KMS-11 (cell line): Measurements from ENCODE around the gene DNAH17.

Experiments used
- H2AFZ ChIP-seq: fragments of 200-600 bp; sonication (generic); 2 replicates; pipeline ENCODE4 v1.6.1; 2016; ENCODE audit warnings: antibody characterized with exemption, mixed run types, low read depth
- H3K27ac ChIP-seq: fragments of 200-600 bp; sonication (generic); 2 replicates; pipeline ENCODE4 v1.6.1; 2016; ENCODE audit warnings: mild to moderate bottlenecking, mixed run types
- H3K27me3 ChIP-seq: fragments of 200-600 bp; sonication (generic); 2 replicates; pipeline ENCODE4 v1.6.1; 2017; ENCODE audit warnings: mild to moderate bottlenecking, low read depth, mixed run types, moderate library complexity; ENCODE audit not compliant: insufficient read depth
- H3K36me3 ChIP-seq: fragments of 200-600 bp; sonication (generic); 2 replicates; pipeline ENCODE4 v1.6.1; 2017; ENCODE audit warnings: mild to moderate bottlenecking, mixed run types; ENCODE audit not compliant: insufficient read depth
- H3K4me1 ChIP-seq: fragments of 200-600 bp; sonication (generic); 2 replicates; pipeline ENCODE4 v1.6.1; 2016; ENCODE audit warnings: mild to moderate bottlenecking, low read depth, mixed run types; ENCODE audit not compliant: poor library complexity, severe bottlenecking
- H3K4me2 ChIP-seq: fragments of 200-600 bp; sonication (generic); 2 replicates; pipeline ENCODE4 v1.7.0; 2016; ENCODE audit warnings: mild to moderate bottlenecking, mixed run types
- H3K4me3 ChIP-seq: fragments of 200-600 bp; sonication (generic); IDR thresholded peaks from 2 replicates; pipeline ENCODE4 v1.6.1; 2017; ENCODE audit warnings: low read depth, low read length, mixed read lengths; ENCODE audit not compliant: insufficient read depth
- H3K79me2 ChIP-seq: fragments of 200-600 bp; sonication (generic); 2 replicates; pipeline ENCODE4 v1.6.1; 2016; ENCODE audit warnings: low read depth, mixed run types; ENCODE audit not compliant: insufficient read depth
- H3K9ac ChIP-seq: fragments of 200-600 bp; sonication (generic); 2 replicates; pipeline ENCODE4 v1.6.1; 2016; ENCODE audit warnings: mild to moderate bottlenecking, mixed run types
- H4K20me1 ChIP-seq: fragments of 200-600 bp; sonication (generic); 2 replicates; pipeline ENCODE4 v1.6.1; 2016; ENCODE audit warnings: mild to moderate bottlenecking, mixed run types; ENCODE audit not compliant: insufficient read depth
- CTCF ChIP-seq: fragments of 200-600 bp; sonication (generic); conservative IDR thresholded peaks from 2 replicates; pipeline ENCODE4 v1.6.1; 2017; ENCODE audit warnings: low read depth, mild to moderate bottlenecking, antibody characterized with exemption, low read length, moderate library complexity, mixed read lengths

Gene DNAH17

GRCh38 chr17:78517421-78517820 lies 59.8 kb downstream of the DNAH17 start:
- no peaks in the 10 kb centered on the region for H4K20me1 ChIP-seq
- H3K4me3 ChIP-seq: no peak overlapping the region
- H3K4me2 ChIP-seq: no peak overlapping the region
- H3K4me1 ChIP-seq: no peaks in the 10 kb centered on the region
- no peaks in the 10 kb centered on the region for H3K36me3 ChIP-seq
- H3K27ac ChIP-seq: no peak overlapping the region
- no peak overlapping the region for H3K9ac ChIP-seq
- no peak for TF ChIP-seq CTCF
- peaks cover 40% of the 10 kb centered on the region; the same call in 1 of the 2 replicates for H3K27me3 ChIP-seq
- H2AFZ ChIP-seq: no peak overlapping the region
- no peaks in the 10 kb centered on the region for H3K79me2 ChIP-seq

GRCh38 chr17:78515480-78515879 lies 61.7 kb downstream of the DNAH17 start:
- Histone ChIP-seq H3K79me2 (no peaks in the 10 kb centered on the region), H3K4me2 (no peak overlapping the region), H4K20me1 (no peaks in the 10 kb centered on the region), H3K9ac (no peak overlapping the region), H3K36me3 (no peaks in the 10 kb centered on the region), H3K4me1 (no peaks in the 10 kb centered on the region), H2AFZ (no peak overlapping the region), H3K4me3 (no peak overlapping the region), H3K27ac (no peak overlapping the region), H3K27me3 (peaks cover 42% of the 10 kb centered on the region; the same call in 1 of the 2 replicates)
- TF ChIP-seq CTCF: no peak

- H3K4me1 ChIP-seq: no peaks in the 10 kb centered on the region
- no peak overlapping the region for H2AFZ ChIP-seq
- no peaks in the 10 kb centered on the region for H4K20me1 ChIP-seq
- no peaks in the 10 kb centered on the region for H3K79me2 ChIP-seq
- no peak for TF ChIP-seq CTCF
- peaks cover 43% of the 10 kb centered on the region; the same call in 1 of the 2 replicates for H3K27me3 ChIP-seq
- H3K4me3 ChIP-seq: no peak overlapping the region
- H3K27ac ChIP-seq: no peak overlapping the region
- H3K9ac ChIP-seq: no peak overlapping the region
- no peak overlapping the region for H3K4me2 ChIP-seq
- no peaks in the 10 kb centered on the region for H3K36me3 ChIP-seq
Observed at GRCh38 chr17:78514521-78514920, 62.7 kb downstream of the DNAH17 start.

GRCh38 chr17:78512976-78513375 lies 64.2 kb downstream of the DNAH17 start:
- Histone ChIP-seq H3K9ac (no peak overlapping the region), H3K4me1 (no peaks in the 10 kb centered on the region), H4K20me1 (no peaks in the 10 kb centered on the region), H2AFZ (no peak overlapping the region), H3K36me3 (no peaks in the 10 kb centered on the region), H3K4me3 (no peak overlapping the region), H3K27ac (no peak overlapping the region), H3K79me2 (no peaks in the 10 kb centered on the region), H3K27me3 (peaks cover 54% of the 10 kb centered on the region; the same call in 1 of the 2 replicates), H3K4me2 (no peak overlapping the region)
- no peak for TF ChIP-seq CTCF
